Measurements from ENCODE around the gene CGRRF1. TPM values are rescaled to one million over a fixed set of nuclear protein-coding genes. Genes with fewer than 3 reads are reported as not detected.

The CGRRF1 gene
- total RNA-seq, 1 donor from 2014 or later = 1.2 TPM

DNA sequence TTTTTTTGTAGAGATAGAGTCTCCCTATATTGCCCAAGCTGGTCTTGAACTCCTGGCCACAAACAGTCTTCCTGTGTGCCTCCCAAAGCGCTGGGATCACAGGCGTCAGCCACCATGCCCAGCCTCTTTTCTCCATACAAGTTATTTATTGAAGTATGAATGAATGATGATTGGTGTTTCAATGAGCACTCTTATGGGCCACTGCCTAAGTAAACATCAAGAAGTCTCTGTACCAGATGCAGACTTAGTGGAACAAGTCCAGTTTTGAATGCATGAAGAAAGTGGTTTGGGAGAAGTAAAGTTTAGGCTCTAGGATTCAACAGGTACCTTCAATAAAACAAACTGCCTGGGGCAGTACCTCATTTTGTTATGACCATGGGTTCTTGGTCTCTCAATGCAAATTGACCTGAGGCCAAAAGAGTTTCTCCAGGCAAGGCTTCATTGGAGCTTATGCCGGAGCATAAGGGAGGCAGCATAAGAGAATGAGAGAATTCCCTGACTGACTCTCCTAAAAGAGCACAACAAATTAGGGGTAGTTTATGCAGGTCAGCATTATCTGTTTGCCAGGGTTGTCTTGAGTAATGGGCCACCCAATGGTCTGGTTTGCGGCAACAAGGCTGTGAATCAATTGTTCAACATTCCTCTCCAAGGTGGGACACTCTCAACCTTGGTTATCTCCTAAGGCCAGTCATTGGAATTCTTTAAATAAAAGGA is 19.8 kb upstream of the CGRRF1 start:
- intact Hi-C loops (cut with DNase I) = no loop called here

DNA sequence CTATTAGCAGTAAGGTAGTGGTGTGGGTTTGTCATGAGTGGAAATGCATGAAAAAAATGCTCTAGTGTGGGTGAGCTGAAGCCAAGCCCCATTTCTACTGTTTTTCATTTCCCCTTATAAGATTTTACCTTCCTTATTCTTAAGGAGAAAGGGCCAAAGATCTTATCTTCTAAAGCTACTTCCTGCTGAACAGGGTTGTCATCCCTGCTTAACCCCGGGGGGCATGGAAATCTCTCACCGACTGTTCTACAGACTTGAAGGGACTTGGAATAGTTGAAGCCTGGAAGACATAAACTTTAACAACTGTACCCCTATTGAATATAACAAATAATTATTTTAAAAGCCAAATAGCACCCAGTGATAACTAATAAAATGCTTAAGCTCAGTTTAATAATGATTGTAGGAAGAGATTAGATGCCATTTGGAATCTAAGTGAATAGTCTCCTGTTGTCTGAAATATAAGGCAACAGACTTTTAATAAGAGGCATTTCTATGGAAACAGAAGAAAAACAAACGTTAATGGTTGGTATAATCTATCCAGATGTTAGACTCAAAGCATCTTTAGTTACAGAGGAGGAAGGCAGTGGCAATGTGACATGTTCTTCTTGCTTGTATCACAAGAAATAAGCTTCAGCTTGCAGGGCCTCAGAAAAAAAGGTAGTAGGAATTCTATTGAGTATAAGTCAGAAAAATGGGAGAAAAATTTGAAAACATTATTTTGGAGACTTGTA is 19.1 kb upstream of the CGRRF1 start:
- no peaks in the 10 kb centered on the region for H3K36me3 ChIP-seq

More for the DNA sequence above, 19.8 kb upstream of the CGRRF1 start:
- Histone ChIP-seq H3K27ac (peak overlapping the region; percentile 96 to 99), H3K4me1 (peaks cover 0 to 17% of the 10 kb centered on the region in 2 donors), H3K9me3 (no peaks in the 10 kb centered on the region), H3K27me3 (no peaks in the 10 kb centered on the region), H3K4me3 (peak overlapping the region; percentile 46 to 84), H3K36me3 (no peaks in the 10 kb centered on the region)
- DNase-seq (ENCODE audit: low spot score in 2 of 2) = no peak
- TF ChIP-seq, protein P1, sequence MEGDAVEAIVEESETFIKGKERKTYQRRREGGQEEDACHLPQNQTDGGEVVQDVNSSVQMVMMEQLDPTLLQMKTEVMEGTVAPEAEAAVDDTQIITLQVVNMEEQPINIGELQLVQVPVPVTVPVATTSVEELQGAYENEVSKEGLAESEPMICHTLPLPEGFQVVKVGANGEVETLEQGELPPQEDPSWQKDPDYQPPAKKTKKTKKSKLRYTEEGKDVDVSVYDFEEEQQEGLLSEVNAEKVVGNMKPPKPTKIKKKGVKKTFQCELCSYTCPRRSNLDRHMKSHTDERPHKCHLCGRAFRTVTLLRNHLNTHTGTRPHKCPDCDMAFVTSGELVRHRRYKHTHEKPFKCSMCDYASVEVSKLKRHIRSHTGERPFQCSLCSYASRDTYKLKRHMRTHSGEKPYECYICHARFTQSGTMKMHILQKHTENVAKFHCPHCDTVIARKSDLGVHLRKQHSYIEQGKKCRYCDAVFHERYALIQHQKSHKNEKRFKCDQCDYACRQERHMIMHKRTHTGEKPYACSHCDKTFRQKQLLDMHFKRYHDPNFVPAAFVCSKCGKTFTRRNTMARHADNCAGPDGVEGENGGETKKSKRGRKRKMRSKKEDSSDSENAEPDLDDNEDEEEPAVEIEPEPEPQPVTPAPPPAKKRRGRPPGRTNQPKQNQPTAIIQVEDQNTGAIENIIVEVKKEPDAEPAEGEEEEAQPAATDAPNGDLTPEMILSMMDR (IDR thresholded peaks at IDR 0.05) = no peak

GRCh38 chr14:54493293-54493692 is 16.4 kb upstream of the CGRRF1 start:
- Histone ChIP-seq H3K4me3 (no peak overlapping the region), H3K27ac (no peak overlapping the region), H3K4me1 (peaks cover 0 to 7% of the 10 kb centered on the region in 2 donors), H3K9me3 (no peaks in the 10 kb centered on the region), H3K27me3 (no peaks in the 10 kb centered on the region), H3K36me3 (no peaks in the 10 kb centered on the region)
- intact Hi-C loops (cut with DNase I) = no loop called here
- no peak for DNase-seq (ENCODE audit: low spot score in 2 of 2)
- TF ChIP-seq, protein P1 (IDR thresholded peaks at IDR 0.05) = no peak

More for the DNA sequence above, 19.1 kb upstream of the CGRRF1 start:
- H3K27ac ChIP-seq = no peak overlapping the region
- intact Hi-C loops (cut with DNase I) = no loop called here
- H3K4me1 ChIP-seq = peaks cover 0 to 16% of the 10 kb centered on the region in 2 donors
- H3K27me3 ChIP-seq = no peaks in the 10 kb centered on the region
- H3K9me3 ChIP-seq = no peaks in the 10 kb centered on the region
- TF ChIP-seq, protein P1 (IDR thresholded peaks at IDR 0.05) = no peak
- H3K4me3 ChIP-seq = no peak overlapping the region
- DNase-seq (ENCODE audit: low spot score in 2 of 2) = no peak

- Histone ChIP-seq H3K36me3 (no peaks in the 10 kb centered on the region), H3K4me3 (no peak overlapping the region), H3K9me3 (no peaks in the 10 kb centered on the region), H3K27ac (no peak overlapping the region), H3K4me1 (no peaks in the 10 kb centered on the region), H3K27me3 (no peaks in the 10 kb centered on the region)
- TF ChIP-seq, protein P1 (IDR thresholded peaks at IDR 0.05) = no peak
- DNase-seq (ENCODE audit: low spot score in 2 of 2) = no peak
- intact Hi-C loops (cut with DNase I) = no loop called here
Measured at GRCh38 chr14:54497224-54497623, 12.5 kb upstream of the CGRRF1 start.

GRCh38 chr14:54498095-54498531 is 11.6 kb upstream of the CGRRF1 start:
- intact Hi-C loops (cut with DNase I) = no loop called here
- no peaks in the 10 kb centered on the region for H3K9me3 ChIP-seq

More at GRCh38 chr14:54498095-54498531, 11.6 kb upstream of the CGRRF1 start:
- Histone ChIP-seq H3K4me1 (no peaks in the 10 kb centered on the region), H3K36me3 (no peaks in the 10 kb centered on the region), H3K4me3 (no peak overlapping the region), H3K27me3 (no peaks in the 10 kb centered on the region), H3K27ac (no peak overlapping the region)
- no peak for DNase-seq (ENCODE audit: low spot score in 2 of 2)
- TF ChIP-seq, protein P1 (IDR thresholded peaks at IDR 0.05) = no peak
